HEK293T (cell line): ENCODE results near the gene GOLGA5.

Experiments used
- CTCF ChIA-PET: fragments of 350-600 bp; formaldehyde crosslinking; extraction: SDS; loops from one replicate; lab custom pipeline; 2021; ENCODE audit warnings: antibody characterized with exemption, inconsistent platforms; lab: Yijun Ruan, JAX
- POLR2A ChIA-PET: fragments of 350-600 bp; formaldehyde crosslinking; extraction: SDS; loops from one replicate; lab custom pipeline; 2020; ENCODE audit warnings: antibody characterized with exemption, inconsistent platforms; lab: Yijun Ruan, JAX
- DNase-seq: peaks from one replicate; pipeline ENCODE4 v3.0.0; 2012; ENCODE audit warnings: mixed read lengths; ENCODE audit errors: extremely low spot score
- ARNT ChIP-seq: fragments of 450-650 bp; IDR thresholded peaks from 2 replicates; pipeline ENCODE4 v1.6.1; 2017; ENCODE audit warnings: mild to moderate bottlenecking
- BHLHE40 ChIP-seq: fragments of 450-650 bp; IDR thresholded peaks from 2 replicates; pipeline ENCODE4 v1.6.1; 2016; ENCODE audit warnings: mild to moderate bottlenecking, moderate library complexity, borderline replicate concordance
- CTBP1 ChIP-seq: fragments of 450-650 bp; IDR thresholded peaks from 2 replicates; pipeline ENCODE4 v1.6.1; 2016; ENCODE audit warnings: borderline replicate concordance
- ELF4 ChIP-seq: fragments of 450-650 bp; IDR thresholded peaks from 2 replicates; pipeline ENCODE4 v1.6.1; 2017; ENCODE audit warnings: antibody characterized with exemption
- FOXA1 ChIP-seq: fragments of 450-650 bp; IDR thresholded peaks from 2 replicates; pipeline ENCODE4 v1.6.1; 2016; ENCODE audit warnings: mild to moderate bottlenecking
- FOXK2 ChIP-seq: fragments of 450-650 bp; IDR thresholded peaks from 2 replicates; pipeline ENCODE4 v1.6.1; 2016; ENCODE audit warnings: mild to moderate bottlenecking
- FOXM1 ChIP-seq: fragments of 450-650 bp; IDR thresholded peaks from 2 replicates; pipeline ENCODE4 v1.6.1; 2017; ENCODE audit warnings: mild to moderate bottlenecking, borderline replicate concordance
- HDGF ChIP-seq: fragments of 450-650 bp; IDR thresholded peaks from 2 replicates; pipeline ENCODE4 v1.6.1; 2017; ENCODE audit warnings: antibody characterized with exemption, borderline replicate concordance
- L3MBTL2 ChIP-seq: fragments of 450-650 bp; conservative IDR thresholded peaks from 2 replicates; pipeline ENCODE4 v1.6.1; 2016; ENCODE audit warnings: mild to moderate bottlenecking
- LEF1 ChIP-seq: fragments of 450-650 bp; IDR thresholded peaks from 2 replicates; pipeline ENCODE4 v1.6.1; 2017; ENCODE audit warnings: mild to moderate bottlenecking, borderline replicate concordance
- NFRKB ChIP-seq: fragments of 450-650 bp; IDR thresholded peaks from 2 replicates; pipeline ENCODE4 v1.6.1; 2016; ENCODE audit warnings: mild to moderate bottlenecking, moderate library complexity
- SP1 ChIP-seq: fragments of 450-650 bp; IDR thresholded peaks from 2 replicates; pipeline ENCODE4 v1.6.1; 2017
- SUZ12 ChIP-seq: fragments of 450-650 bp; IDR thresholded peaks from 2 replicates; pipeline ENCODE4 v1.6.1; 2016; ENCODE audit warnings: mild to moderate bottlenecking
- TARDBP ChIP-seq: fragments of 450-650 bp; IDR thresholded peaks from 2 replicates; pipeline ENCODE4 v1.6.1; 2016
- ZNF384 ChIP-seq: fragments of 450-650 bp; IDR thresholded peaks from 2 replicates; pipeline ENCODE4 v1.6.1; 2016
- TF ChIP-seq, protein P1 (sequence below): fragments of 450-650 bp; IDR thresholded peaks from 2 replicates; pipeline ENCODE4 v1.6.1; 2016

GOLGA5 gene

GRCh38 chr14:92884410-92884809, 90.3 kb downstream of the GOLGA5 start:
- CTCF ChIA-PET, result no interaction called here

DNA sequence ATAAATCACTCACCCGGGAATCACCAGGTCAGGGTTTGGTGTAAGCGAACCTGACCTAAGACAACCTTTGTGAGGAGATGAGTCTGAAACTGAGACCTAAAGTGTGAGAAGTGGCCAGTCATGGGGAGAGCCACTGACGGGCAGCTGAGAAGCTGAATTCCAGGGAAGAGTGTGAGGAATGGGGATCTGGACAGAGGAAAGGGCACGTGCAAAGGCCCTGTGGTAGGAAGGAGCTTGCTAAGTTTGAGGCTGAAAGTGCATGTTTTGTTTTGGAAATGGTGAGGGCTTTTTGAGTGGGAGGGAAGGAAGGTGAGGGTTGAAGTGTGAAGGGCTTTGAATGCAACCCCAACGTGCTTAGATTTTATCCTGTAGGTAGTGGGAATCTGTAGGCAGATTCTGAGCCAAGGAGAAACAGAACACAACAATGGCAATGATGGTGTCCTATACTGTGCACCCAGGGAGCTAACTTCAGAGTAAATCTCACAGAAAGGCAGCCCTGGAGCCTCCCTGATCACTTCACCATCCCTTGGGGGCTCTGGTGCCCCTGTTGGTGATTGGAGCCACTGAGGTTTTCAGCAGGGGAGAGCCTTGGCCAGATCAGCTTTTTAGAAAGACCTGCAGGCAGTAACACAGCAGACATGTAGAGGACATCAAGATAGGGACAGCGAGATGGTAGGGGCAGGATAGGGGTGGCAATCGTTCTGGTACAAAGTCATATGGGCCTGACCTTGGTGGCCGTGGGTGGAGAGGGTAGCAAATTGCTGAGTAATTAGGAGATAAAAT, 91.4 kb downstream of the GOLGA5 start:
- TF ChIP-seq HDGF (no peak), FOXM1 (no peak), ARNT (no peak)
- DNase-seq, result no peak
- POLR2A ChIA-PET, result no interaction called here
- CTCF ChIA-PET, result no interaction called here

More at GRCh38 chr14:92884410-92884809, 90.3 kb downstream of the GOLGA5 start:
- no peak for DNase-seq
- POLR2A ChIA-PET, result no interaction called here
- TF ChIP-seq FOXK2, result no peak
- no peak for TF ChIP-seq CTBP1

- DNase-seq, result no peak
- ChIA-PET POLR2A (no interaction called here), CTCF (interaction anchor here (0.6 kb wide), 1 partner anchor 227 kb away, joined by 3 read pairs; no protein-coding TSS in a partner anchor)
- TF ChIP-seq SUZ12, result no peak
- TF ChIP-seq FOXA1, result no peak
- TF ChIP-seq ZNF384, result no peak
- no peak for TF ChIP-seq CTBP1
- no peak for TF ChIP-seq NFRKB
- no peak for TF ChIP-seq FOXK2
- no peak for TF ChIP-seq ARNT
- TF ChIP-seq BHLHE40, result no peak
- TF ChIP-seq HDGF, result no peak
Measured at GRCh38 chr14:92886337-92886736, 92.2 kb downstream of the GOLGA5 start.

GRCh38 chr14:92887157-92887556, 93.1 kb downstream of the GOLGA5 start:
- ChIA-PET POLR2A (no interaction called here), CTCF (interaction anchor here (0.6 kb wide), 1 partner anchor 226 kb away, joined by 3 read pairs; no protein-coding TSS in a partner anchor)
- DNase-seq, result no peak
- TF ChIP-seq LEF1 (no peak), FOXA1 (no peak), L3MBTL2 (no peak), ELF4 (no peak), FOXK2 (no peak), BHLHE40 (no peak), TARDBP (no peak), CTBP1 (no peak), FOXM1 (no peak), ARNT (no peak), HDGF (no peak), SP1 (no peak), NFRKB (no peak), SUZ12 (no peak), ZNF384 (no peak)
- TF ChIP-seq, protein P1, sequence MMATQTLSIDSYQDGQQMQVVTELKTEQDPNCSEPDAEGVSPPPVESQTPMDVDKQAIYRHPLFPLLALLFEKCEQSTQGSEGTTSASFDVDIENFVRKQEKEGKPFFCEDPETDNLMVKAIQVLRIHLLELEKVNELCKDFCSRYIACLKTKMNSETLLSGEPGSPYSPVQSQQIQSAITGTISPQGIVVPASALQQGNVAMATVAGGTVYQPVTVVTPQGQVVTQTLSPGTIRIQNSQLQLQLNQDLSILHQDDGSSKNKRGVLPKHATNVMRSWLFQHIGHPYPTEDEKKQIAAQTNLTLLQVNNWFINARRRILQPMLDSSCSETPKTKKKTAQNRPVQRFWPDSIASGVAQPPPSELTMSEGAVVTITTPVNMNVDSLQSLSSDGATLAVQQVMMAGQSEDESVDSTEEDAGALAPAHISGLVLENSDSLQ, result no peak

DNA sequence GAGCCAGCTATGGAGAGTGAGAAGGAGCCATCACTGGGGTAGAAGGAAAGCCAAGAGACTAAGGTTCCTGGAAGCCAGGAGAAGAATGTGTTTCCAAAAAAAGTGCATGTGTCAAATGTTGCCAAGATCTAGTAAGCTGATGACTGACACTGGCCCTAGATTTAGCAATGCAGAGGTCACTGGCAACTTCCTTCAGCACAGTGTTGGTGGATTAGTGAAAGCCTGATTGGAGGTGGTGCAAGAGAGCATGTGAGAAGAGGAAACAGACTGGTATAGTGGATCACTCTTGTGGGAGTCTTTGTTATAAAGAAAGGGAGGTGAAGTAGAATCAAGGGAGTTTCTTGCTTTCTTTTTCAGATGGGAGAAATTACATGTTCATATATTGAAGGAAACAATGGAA, 94.8 kb downstream of the GOLGA5 start:
- ChIA-PET CTCF (no interaction called here), POLR2A (no interaction called here)
- TF ChIP-seq TARDBP (no peak), SP1 (no peak)
- no peak for DNase-seq
